HEK293 (cell line): ENCODE measurements around the gene PAPLN.

Experiments used
- CTCF ChIA-PET: fragments of 350-600 bp; formaldehyde crosslinking; extraction: SDS; loops from one replicate; lab custom pipeline; 2021; ENCODE audit warnings: antibody characterized with exemption; lab: Yijun Ruan, JAX
- POLR2A ChIA-PET: fragments of 300-600 bp; formaldehyde crosslinking; extraction: SDS; loops from one replicate; lab custom pipeline; 2020; ENCODE audit warnings: antibody characterized with exemption, inconsistent platforms; lab: Yijun Ruan, JAX
- H3K27ac ChIP-seq: fragments of 200-500 bp; sonication (Bioruptor generic); 2 replicates; pipeline ENCODE4 v1.5.1; 2014; ENCODE audit warnings: low read depth, low read length, control low read depth, inconsistent platforms; ENCODE audit errors: extremely low read depth
- H3K36me3 ChIP-seq, 2 experiments: fragments of 200-500 bp in 1 of 2; sonication (Bioruptor generic) in 1 of 2; 1 replicate in 1 of 2; 2 replicates in 1 of 2; pipeline ENCODE4 v1.5.1; 2014 to 2017; ENCODE audit warnings: inconsistent platforms in 2 of 2, low read length in 2 of 2; ENCODE audit not compliant: control insufficient read depth in 2 of 2, insufficient read depth in 1 of 2
- H3K4me1 ChIP-seq: fragments of 200-500 bp; sonication (Bioruptor generic); 2 replicates; pipeline ENCODE4 v1.5.1; 2014; ENCODE audit warnings: mild to moderate bottlenecking, low read length, inconsistent platforms; ENCODE audit not compliant: control insufficient read depth, insufficient read depth
- H3K4me3 ChIP-seq: 2 replicates; pipeline ENCODE4 v1.5.1; 2011; ENCODE audit warnings: low read depth, mild to moderate bottlenecking, control low read depth, low read length, moderate library complexity
- H3K9me3 ChIP-seq: fragments of 200-500 bp; sonication (Bioruptor generic); 2 replicates; pipeline ENCODE4 v1.5.1; 2014; ENCODE audit warnings: low read depth, low read length, inconsistent platforms; ENCODE audit not compliant: control insufficient read depth, insufficient read depth
- BCL11A ChIP-seq: fragments of 450-650 bp; formaldehyde crosslinking; IDR thresholded peaks from 2 replicates; pipeline ENCODE4 v1.5.1; 2016; ENCODE audit warnings: low read depth, missing biosample characterization, missing genetic modification characterization
- GLIS2 ChIP-seq: fragments of 450-650 bp; formaldehyde crosslinking; IDR thresholded peaks from 2 replicates; pipeline ENCODE4 v1.5.1; 2016; ENCODE audit warnings: missing biosample characterization, missing genetic modification characterization
- KLF10 ChIP-seq: fragments of 450-650 bp; IDR thresholded peaks from 2 replicates; pipeline ENCODE4 v1.5.1; 2018; ENCODE audit warnings: missing biosample characterization, mild to moderate bottlenecking, missing genetic modification characterization
- TCF7L2 ChIP-seq: IDR thresholded peaks from 2 replicates; pipeline ENCODE4 v1.6.1; 2011; ENCODE audit warnings: low read depth, mild to moderate bottlenecking, inconsistent platforms, low read length, moderate library complexity, borderline replicate concordance
- ZBTB21 ChIP-seq: fragments of 450-650 bp; formaldehyde crosslinking; IDR thresholded peaks from 2 replicates; pipeline ENCODE4 v1.5.1; 2017; ENCODE audit warnings: missing biosample characterization, missing genetic modification characterization
- ZBTB8A ChIP-seq: fragments of 450-650 bp; formaldehyde crosslinking; IDR thresholded peaks from 2 replicates; pipeline ENCODE4 v1.5.1; 2016; ENCODE audit warnings: missing biosample characterization, missing genetic modification characterization
- ZFP37 ChIP-seq: fragments of 450-650 bp; formaldehyde crosslinking; IDR thresholded peaks from 2 replicates; pipeline ENCODE4 v1.5.1; 2016; ENCODE audit warnings: missing biosample characterization, missing genetic modification characterization
- ZIC2 ChIP-seq: fragments of 450-650 bp; formaldehyde crosslinking; IDR thresholded peaks from 2 replicates; pipeline ENCODE4 v1.5.1; 2016; ENCODE audit warnings: missing biosample characterization, missing genetic modification characterization
- ZNF354C ChIP-seq: fragments of 450-650 bp; formaldehyde crosslinking; IDR thresholded peaks from 2 replicates; pipeline ENCODE4 v1.5.1; 2016; ENCODE audit warnings: missing biosample characterization, missing genetic modification characterization, low read depth, borderline replicate concordance
- ZNF404 ChIP-seq: fragments of 450-650 bp; formaldehyde crosslinking; IDR thresholded peaks from 2 replicates; pipeline ENCODE4 v1.5.1; 2017; ENCODE audit warnings: missing biosample characterization, missing genetic modification characterization
- ZNF426 ChIP-seq: fragments of 450-650 bp; formaldehyde crosslinking; IDR thresholded peaks from 2 replicates; pipeline ENCODE4 v1.5.1; 2017; ENCODE audit warnings: missing biosample characterization, missing genetic modification characterization, mild to moderate bottlenecking, inconsistent platforms, moderate library complexity
- ZNF530 ChIP-seq: fragments of 450-650 bp; formaldehyde crosslinking; IDR thresholded peaks from 2 replicates; pipeline ENCODE4 v1.5.1; 2016; ENCODE audit warnings: low read depth, missing biosample characterization, missing genetic modification characterization
- ZNF76 ChIP-seq: fragments of 450-650 bp; formaldehyde crosslinking; IDR thresholded peaks from 2 replicates; pipeline ENCODE4; 2016; ENCODE audit warnings: low read depth, missing biosample characterization, missing genetic modification characterization, borderline replicate concordance
- ZSCAN16 ChIP-seq: fragments of 450-650 bp; formaldehyde crosslinking; IDR thresholded peaks from 2 replicates; pipeline ENCODE4 v1.5.1; 2016; ENCODE audit warnings: missing biosample characterization, missing genetic modification characterization
- ZSCAN23 ChIP-seq: fragments of 450-650 bp; formaldehyde crosslinking; IDR thresholded peaks from 2 replicates; pipeline ENCODE4 v1.5.1; 2016; ENCODE audit warnings: missing biosample characterization, missing genetic modification characterization
- ZSCAN30 ChIP-seq: fragments of 450-650 bp; IDR thresholded peaks from 2 replicates; pipeline ENCODE4 v1.5.1; 2018; ENCODE audit warnings: missing biosample characterization, mild to moderate bottlenecking, missing genetic modification characterization, moderate library complexity
- TF ChIP-seq, protein P1 (sequence below): fragments of 450-650 bp; formaldehyde crosslinking; IDR thresholded peaks from 2 replicates; pipeline ENCODE4 v1.5.1; 2016; ENCODE audit warnings: missing biosample characterization, missing genetic modification characterization
- TF ChIP-seq, protein P2 (sequence below): fragments of 450-650 bp; formaldehyde crosslinking; optimal IDR thresholded peaks from 2 replicates; pipeline ENCODE3; 2016; ENCODE audit warnings: missing biosample characterization, mild to moderate bottlenecking, missing genetic modification characterization
- TF ChIP-seq, protein P3 (sequence below): fragments of 450-650 bp; formaldehyde crosslinking; IDR thresholded peaks from 2 replicates; pipeline ENCODE4 v1.5.1; 2017; ENCODE audit warnings: missing biosample characterization, mild to moderate bottlenecking, missing genetic modification characterization, moderate library complexity

The PAPLN gene

DNA sequence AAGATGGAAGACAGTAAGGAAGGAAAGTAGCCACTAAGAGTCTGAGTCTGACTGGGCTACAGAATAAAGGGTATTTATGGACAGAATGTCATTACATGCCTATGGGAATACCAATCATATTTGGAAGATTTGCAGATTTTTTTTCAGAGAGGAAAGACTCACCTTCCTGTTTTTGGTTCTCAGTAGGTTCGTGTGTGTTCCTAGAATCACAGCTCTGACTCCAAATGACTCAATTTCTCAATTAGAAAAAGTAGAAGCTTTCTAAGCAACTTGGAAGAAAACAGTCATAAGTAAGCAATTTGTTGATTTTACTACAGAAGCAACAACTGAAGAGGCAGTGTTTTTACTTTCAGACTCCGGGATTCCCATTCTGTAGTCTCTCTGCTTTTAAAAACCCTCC is 15.4 kb upstream of the PAPLN start (continued):
- TF ChIP-seq, protein P1, sequence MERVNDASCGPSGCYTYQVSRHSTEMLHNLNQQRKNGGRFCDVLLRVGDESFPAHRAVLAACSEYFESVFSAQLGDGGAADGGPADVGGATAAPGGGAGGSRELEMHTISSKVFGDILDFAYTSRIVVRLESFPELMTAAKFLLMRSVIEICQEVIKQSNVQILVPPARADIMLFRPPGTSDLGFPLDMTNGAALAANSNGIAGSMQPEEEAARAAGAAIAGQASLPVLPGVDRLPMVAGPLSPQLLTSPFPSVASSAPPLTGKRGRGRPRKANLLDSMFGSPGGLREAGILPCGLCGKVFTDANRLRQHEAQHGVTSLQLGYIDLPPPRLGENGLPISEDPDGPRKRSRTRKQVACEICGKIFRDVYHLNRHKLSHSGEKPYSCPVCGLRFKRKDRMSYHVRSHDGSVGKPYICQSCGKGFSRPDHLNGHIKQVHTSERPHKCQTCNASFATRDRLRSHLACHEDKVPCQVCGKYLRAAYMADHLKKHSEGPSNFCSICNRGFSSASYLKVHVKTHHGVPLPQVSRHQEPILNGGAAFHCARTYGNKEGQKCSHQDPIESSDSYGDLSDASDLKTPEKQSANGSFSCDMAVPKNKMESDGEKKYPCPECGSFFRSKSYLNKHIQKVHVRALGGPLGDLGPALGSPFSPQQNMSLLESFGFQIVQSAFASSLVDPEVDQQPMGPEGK (tag by site-specific recombination): no peak
- TF ChIP-seq ZSCAN16 (tag by site-specific recombination) (no peak), ZNF354C (tag by site-specific recombination) (no peak), ZFP37 (tag by site-specific recombination) (no peak), ZNF426 (tag by site-specific recombination) (no peak), ZSCAN30 (no peak), TCF7L2 (no peak)

DNA sequence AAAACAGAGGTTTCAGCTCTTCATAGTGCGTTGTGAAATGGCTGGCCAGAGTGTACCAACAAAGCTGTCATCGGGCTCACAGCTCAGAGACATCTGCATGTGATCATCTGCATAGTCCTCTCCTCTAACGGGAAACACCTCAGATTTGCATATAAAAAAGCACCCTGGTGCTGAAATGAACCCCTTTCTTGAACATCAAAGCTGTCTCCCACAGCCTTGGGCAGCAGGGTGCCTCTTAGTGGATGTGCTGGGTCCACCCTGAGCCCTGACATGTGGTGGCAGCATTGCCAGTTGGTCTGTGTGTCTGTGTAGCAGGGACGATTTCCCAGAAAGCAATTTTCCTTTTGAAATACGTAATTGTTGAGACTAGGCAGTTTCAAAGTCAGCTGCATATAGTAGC is 14.3 kb upstream of the PAPLN start:
- H3K9me3 ChIP-seq: no peaks in the 10 kb centered on the region
- TF ChIP-seq ZNF354C (tag by site-specific recombination) (no peak), ZIC2 (tag by site-specific recombination) (peak; percentile 50; the same call in 1 of the 2 replicates)
- TF ChIP-seq, all 188 proteins: peak for 1
- ChIA-PET POLR2A (no interaction called here), CTCF (interaction anchor here (0.6 kb wide), 1 partner anchor 281 kb away, joined by 4 read pairs; no protein-coding TSS in a partner anchor)
- no peak overlapping the region for H3K4me3 ChIP-seq
- peaks cover 4% of the 10 kb centered on the region for H3K4me1 ChIP-seq
- H3K36me3 ChIP-seq: peaks cover 8 to 35% of the 10 kb centered on the region in 2 experiments; a peak in 2 of 3 replicates
- H3K27ac ChIP-seq: no peak overlapping the region

DNA sequence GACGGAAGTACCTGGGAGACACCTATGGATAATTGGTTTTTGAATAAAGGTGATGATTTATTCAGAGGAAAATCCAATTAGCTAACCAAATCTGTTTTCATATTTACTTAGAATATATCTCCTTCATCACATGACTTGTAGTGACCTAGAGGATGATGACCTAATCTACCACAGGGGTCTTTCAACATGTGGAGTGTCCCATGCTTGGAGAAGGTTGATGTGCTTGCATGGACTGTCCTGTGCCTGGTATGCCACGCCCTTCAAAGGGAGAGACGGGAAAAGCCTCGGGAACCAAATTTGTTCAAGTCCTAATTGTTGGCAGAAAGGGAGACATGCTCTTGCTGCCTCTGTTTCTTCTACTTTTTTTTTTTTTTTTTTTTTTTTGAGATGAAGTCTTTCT is 11.8 kb upstream of the PAPLN start:
- POLR2A ChIA-PET: interaction anchor here (0.7 kb wide), 1 partner anchor 11 kb away, joined by 5 read pairs; no protein-coding TSS in a partner anchor

More for the DNA sequence above, 11.8 kb upstream of the PAPLN start:
- TF ChIP-seq, protein P2, sequence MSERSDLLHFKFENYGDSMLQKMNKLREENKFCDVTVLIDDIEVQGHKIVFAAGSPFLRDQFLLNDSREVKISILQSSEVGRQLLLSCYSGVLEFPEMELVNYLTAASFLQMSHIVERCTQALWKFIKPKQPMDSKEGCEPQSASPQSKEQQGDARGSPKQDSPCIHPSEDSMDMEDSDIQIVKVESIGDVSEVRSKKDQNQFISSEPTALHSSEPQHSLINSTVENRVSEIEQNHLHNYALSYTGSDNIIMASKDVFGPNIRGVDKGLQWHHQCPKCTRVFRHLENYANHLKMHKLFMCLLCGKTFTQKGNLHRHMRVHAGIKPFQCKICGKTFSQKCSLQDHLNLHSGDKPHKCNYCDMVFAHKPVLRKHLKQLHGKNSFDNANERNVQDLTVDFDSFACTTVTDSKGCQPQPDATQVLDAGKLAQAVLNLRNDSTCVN (tag by site-specific recombination): no peak
- TF ChIP-seq ZBTB8A (tag by site-specific recombination): no peak
- no peak for TF ChIP-seq BCL11A (tag by site-specific recombination)
- TF ChIP-seq, protein P3, sequence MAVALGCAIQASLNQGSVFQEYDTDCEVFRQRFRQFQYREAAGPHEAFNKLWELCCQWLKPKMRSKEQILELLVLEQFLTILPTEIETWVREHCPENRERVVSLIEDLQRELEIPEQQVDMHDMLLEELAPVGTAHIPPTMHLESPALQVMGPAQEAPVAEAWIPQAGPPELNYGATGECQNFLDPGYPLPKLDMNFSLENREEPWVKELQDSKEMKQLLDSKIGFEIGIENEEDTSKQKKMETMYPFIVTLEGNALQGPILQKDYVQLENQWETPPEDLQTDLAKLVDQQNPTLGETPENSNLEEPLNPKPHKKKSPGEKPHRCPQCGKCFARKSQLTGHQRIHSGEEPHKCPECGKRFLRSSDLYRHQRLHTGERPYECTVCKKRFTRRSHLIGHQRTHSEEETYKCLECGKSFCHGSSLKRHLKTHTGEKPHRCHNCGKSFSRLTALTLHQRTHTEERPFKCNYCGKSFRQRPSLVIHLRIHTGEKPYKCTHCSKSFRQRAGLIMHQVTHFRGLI (tag by site-specific recombination): no peak
- TF ChIP-seq ZSCAN23 (tag by site-specific recombination): no peak
- TF ChIP-seq ZBTB21 (tag by site-specific recombination): no peak
- TF ChIP-seq GLIS2 (tag by site-specific recombination): no peak
- no peak for TF ChIP-seq KLF10 (tag by site-specific recombination)
- no peak for TF ChIP-seq ZNF404 (tag by site-specific recombination)
- no peak for TF ChIP-seq ZNF530 (tag by site-specific recombination)
- TF ChIP-seq ZNF76 (tag by site-specific recombination): no peak
- H3K4me1 ChIP-seq: peaks cover 13% of the 10 kb centered on the region
- H3K27ac ChIP-seq: no peak overlapping the region
- no peak overlapping the region for H3K4me3 ChIP-seq
- peaks cover 0 to 15% of the 10 kb centered on the region in 2 experiments; a peak in 1 of 3 replicates for H3K36me3 ChIP-seq
- CTCF ChIA-PET: no interaction called here
- no peaks in the 10 kb centered on the region for H3K9me3 ChIP-seq
